ENCODE results near the gene SLC39A11.
"Not testable (repeated sequence)": the region's sequence is repeated elsewhere in the genome, so short reads cannot be mapped to it uniquely, and the experiment has no call there.

The SLC39A11 gene

DNA sequence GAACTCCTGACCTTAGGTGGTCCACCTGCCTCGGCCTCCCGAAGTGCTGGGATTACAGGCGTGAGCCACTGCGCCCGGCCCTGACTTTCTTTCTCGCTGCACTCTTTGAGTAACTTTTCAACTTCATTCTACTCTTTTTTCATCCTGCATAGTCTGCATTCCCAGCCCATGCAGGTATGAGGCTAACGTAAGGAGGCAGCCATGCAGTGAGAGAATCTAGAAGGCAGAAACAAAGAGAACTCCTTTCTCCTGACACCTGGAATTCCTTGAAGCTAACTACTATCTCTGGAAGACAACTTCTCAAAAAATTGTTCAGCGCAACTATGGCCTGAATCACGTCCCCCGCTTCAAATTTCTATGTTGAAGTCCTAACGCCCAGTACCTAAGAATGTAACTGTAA is 152.0 kb downstream of the SLC39A11 start:
- DNase-seq = no peak

DNA sequence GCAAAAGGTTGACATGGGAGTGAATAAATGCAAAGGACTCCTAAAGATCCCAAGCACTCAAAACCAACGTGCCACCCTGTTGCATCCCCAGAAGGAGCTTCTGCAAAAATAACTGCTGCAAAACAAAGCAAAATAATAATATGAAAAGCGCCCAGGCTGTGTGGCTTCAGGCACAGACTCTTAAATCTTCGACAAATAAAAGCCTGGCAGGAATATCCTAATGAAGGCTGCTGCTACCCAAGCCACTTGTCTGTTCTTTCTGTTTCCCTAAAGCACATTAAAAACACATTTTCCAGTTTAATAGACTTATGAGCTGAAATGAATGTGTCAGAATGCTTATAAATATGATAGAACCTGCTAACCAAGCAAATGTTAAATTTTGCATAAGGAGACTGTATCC is 154.0 kb downstream of the SLC39A11 start:
- DNase-seq = no peak

DNA sequence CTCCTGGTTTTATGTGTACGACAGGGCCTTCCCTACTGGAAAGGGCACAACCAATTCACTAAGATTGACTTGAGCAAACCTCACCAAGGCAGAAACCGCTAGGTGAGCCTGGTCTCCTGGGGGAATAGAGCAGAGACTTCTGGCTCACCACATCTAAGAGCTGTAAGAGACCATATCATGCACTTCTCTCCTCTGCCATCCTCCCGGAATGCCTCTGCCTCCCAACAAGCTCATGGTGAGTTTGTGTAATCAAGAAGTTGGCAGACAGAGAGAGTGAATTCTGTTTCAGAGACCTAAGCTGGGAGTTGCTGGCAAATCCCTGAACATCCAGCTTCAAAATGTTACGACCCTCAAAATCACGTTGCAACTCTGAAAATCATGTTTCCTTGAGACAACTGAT is 154.8 kb downstream of the SLC39A11 start:
- no peak for DNase-seq

DNA sequence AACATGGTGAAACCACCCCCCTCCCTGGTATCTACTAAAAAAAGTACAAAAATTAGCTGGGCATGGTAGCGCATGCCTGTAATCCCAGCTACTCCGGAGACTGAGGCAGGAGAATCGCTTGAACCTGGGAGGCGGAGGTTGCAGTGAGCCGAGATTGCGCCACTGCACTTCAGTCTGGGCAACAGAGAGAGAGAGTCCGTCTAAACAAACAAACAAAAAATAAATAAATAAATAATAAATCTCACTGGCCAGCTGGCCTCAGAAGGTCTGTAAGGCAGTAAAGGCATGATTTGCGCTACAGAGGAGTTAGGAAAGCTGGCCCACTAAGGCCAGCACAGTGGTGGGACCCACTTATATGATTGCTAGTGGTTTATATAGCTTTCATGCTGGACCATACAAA is 155.2 kb downstream of the SLC39A11 start:
- not testable (repeated sequence) for DNase-seq

DNA sequence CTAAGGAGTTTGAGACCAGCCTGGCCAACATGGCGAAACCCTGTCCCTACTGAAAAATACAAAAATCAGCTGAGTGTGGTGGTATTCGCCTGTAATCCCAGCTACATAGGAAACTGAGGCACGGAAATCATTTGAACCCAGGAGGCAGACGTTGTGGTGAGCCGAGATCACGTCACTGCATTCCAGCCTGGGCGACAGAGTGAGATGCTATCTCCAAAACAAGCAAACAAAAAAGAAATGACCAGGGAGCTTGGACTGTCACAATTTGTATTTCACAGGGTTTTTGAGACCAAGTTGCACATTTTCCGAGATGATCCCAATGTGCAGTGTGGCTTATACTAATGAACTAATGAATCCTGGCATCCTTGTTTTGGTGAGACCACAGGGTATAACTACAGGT is 156.5 kb downstream of the SLC39A11 start:
- DNase-seq = no peak

DNA sequence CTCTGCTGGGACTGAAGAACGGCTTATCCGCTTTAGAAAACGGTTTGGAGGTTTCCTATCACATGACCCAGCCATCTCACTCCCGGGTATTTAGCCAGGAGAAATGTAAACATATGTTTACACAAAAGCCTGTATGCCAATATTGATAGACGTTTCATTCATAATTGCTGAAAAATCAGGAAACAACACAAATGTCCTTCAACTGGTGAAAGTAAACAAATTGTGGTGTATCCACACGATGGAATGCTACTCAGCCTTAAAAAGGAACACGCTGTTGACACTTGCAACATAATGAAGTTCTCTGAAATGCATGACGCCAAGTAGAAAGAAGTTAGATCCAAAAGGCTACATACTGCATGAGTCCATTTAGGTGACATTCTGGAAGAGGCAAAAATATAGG is 157.6 kb downstream of the SLC39A11 start:
- DNase-seq = no peak

DNA sequence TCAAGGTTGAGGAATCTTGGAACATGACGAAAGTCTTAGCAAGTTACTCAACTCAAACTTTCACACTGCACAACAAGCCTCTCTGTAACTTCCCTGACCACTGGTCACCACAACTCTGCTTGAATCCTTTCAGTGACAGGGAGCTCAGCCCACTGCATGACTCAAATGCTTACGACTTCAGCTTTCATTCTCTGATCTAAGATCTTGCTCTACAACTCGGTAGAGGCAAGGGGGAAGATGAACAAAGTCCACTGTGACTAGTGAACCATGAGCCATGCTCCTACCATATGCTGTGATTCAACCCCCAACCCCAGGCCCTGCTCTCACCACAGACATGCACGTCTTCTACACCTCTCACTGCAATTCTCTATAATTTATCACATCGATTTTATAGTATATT is 160.9 kb downstream of the SLC39A11 start:
- no peak for DNase-seq

DNA sequence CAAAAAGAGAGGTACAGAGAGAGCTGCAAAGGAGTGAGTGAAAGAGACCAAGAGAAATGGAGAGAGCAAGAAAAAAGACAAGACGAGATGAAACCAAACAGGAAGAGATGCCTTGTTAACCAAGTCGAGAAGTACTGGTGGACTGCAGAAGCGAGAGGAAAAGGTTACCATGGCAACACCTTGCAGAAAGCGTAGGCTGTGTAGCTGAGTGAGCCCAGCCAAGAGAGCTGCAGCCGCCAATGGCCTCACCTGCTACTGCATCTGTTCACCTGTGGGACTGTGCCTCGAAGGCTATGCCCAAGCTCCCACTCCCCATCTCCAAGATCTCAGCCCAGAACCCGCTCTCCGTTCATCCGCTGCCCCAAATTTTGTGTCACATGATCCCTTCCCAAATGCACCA is 161.3 kb downstream of the SLC39A11 start:
- DNase-seq = no peak

DNA sequence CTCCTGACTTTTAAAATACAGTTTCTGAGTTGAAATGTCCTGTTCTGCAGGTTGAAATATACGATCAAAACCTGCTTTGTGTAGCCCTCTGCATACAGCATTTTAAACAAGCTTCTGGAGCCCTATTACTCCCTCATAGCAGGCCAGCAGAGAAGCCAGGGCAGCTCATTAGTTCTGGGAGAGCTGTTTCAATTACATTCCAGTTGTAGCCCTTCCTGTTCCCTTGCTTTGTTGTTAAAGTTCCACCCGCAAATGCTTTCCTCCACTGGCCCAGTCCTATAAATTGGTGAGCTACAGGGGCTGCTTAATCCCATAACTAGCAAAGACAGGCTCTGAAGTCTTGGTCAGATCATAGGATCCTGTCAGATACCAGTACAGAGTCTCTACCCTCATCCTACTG is 162.5 kb downstream of the SLC39A11 start:
- DNase-seq = no peak

DNA sequence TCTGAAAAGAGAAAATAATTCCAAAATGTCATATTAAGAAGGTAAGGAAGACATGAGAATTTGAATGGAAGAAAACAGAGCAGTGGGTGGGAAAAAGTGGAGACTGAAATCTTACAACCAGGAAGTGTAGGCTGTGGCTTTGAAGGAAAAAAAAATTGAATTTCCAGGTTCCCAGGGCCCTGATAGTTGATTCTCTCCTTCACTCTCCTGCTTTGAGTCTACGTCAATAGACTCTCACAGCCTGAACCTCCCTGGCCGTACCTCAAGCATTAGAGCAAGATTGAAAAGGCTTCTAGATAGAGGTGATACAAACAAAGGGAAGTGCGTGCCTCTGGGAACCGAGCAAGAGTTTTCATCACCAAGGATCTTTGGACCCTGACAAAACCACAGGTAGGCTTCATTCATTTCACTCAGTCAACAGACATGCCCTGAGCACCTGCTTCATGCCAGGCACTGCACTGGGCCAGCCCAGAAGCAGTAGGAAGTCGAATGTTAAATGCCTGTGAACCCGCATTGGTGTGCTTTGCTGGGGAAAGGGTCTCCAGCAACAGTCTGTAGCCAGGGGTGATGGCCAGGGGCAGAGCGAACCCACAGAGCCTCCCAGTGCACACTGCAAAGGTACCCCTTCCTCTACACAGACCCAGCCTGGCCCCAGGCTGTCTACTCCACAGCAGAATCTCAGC is 163.9 kb downstream of the SLC39A11 start:
- DNase-seq = no peak

DNA sequence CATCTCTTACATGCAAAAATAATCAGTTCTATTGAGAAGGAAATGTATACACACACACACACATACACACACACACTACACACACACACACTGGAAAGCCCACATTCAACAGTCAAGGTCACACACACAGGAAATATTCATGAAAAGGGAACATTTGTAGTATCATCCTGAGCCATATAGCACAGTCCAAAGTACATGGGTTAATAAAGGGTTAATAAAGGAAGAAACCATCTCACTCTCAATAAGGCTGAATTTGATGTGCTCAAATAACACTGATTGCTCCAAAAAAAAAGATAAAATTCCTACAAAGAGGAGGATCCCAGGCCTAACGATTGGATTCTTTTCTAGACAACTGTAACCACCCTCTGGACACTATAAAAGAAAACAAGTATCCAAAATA is 164.7 kb downstream of the SLC39A11 start:
- DNase-seq = no peak

DNA sequence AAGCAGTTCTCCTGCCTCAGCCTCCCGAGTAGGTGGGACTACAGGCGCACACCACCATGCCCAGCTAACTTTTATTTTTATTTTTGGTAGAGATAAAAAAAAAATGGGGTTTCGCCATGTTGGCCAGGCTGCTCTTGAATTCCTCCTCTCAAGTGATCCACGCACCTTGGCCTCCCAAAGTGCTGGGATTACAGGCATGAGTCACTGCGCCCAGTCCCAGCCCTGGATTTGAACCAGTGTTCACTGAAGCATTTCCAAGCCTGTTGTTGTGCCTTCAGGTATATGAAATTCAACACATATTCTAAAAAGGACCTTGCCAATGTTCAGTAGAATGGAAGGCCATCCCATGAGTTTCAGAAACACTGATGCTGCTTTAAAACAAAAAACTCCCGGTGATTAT is 165.3 kb downstream of the SLC39A11 start:
- DNase-seq = no peak

DNA sequence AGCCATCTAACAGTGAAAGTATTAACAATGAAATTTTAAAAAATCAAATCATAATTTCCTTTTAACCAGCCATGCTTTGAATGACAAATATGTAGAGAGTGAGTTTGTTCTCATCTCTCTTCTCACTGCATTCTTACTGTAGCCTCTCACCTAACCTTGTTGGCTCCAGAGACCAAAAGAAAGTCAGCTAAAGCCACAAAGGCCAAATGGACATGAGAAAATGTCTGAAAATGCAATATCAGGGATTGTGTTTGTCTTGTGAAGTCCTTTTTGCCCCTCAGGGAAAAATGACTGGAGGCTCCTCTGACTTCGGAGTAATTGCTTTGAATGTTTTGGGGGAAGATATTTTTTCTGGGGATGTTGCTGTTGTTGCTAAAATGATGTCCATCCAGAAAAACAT is 166.3 kb downstream of the SLC39A11 start:
- no peak for DNase-seq

DNA sequence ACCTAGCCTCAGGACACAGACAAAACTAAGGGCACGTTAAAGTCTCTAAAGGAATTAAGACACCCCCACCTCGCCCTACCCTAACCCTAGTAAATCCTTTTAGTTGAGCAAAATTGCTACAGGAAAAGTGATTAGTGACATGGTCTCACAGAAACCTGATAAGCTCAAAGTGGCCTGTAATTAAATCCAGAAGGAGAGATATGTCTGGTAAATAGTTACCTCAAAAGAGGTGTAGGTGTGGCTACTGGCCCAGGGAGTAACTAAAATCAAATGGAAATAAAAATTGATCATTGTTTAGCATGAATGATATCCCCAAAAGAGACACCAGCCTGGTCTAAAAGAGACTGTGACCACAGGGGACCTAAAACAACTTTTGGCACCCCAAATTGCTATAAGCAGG is 168.3 kb downstream of the SLC39A11 start:
- no peak for DNase-seq

DNA sequence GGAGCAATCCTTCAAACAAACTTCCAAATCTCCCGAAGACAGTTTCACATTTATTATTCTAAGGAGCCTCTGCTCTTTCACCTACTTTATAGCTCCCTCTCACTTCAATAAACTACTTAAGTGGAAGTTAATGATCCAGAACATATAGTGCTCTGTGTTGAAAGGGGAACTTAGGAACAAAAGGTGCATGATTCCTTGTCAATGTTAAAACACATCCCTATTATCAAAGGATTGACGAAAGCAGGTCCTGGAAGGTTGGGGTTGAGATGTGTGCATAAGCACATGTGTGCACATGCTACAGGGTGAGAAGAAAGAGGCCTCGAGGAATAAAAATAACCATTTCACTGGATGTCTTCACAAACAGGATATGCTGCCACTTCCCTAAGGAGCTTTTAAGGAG is 170.3 kb downstream of the SLC39A11 start:
- DNase-seq = no peak

DNA sequence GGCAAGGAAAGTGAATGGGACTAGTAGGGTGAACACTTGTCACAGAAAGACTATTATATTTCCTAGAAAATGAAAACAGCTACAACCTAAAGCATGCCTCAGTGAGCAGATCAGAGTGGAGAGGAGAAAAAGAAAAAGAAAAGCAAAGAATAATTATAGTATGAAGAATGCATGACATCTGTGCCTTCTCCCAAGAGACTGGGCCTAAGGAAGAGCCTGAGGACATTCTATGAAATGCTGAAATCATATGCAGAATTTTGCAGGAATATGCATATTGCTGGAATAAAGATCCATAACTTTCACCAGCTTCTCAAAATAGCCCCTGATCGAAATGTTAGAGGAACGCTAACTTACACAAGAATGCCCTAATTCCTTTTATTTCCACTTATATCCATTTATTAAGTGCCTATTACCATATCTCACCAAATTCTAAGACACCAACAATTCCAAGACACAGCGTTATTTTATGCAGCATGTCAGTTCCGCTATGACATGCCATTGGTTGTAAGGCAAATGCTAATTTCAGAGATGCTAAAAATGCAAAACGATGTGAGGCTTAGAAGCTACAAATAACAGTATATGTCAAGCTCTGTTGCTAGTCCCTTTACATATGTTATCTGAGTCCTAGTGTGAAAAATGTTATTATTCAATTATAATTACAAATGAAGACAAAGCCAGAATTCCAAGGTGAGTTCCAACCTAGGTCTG is 171.0 kb downstream of the SLC39A11 start:
- DNase-seq = no peak

DNA sequence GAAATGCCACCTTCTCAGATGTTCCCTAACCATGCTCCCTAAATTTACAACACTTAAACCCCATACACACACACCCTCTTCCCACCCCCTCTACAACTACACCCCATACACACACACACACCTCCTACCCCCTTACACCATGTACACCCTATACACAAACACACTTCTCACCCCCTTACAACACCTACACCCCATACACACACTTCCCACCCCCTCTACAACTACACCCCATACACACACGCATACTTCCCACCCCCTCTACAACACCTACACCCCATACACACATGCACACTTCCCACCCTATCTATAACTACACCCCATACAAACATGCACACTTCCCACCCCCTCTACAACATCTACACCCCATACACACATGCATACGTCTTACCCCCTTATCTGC is 172.0 kb downstream of the SLC39A11 start:
- no peak for DNase-seq

DNA sequence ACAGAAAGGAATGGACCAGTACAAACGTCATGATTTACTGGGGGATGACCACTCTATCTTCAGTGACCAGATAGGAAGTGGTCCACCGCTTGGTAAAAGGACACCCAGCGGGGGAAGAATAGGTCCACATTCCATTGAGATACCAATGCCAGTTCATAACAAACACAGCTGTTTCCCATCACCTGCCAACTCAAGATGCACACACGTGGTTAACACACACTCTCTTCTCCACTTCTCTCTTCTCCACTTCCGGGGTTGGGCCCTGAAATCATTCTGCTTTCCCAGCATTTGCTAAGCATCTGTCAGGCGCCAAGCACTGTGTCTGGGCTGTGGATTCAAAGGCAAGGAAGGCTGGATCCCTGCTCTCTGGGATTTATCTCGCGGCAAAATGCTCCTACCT is 175.5 kb downstream of the SLC39A11 start:
- no peak for DNase-seq

DNA sequence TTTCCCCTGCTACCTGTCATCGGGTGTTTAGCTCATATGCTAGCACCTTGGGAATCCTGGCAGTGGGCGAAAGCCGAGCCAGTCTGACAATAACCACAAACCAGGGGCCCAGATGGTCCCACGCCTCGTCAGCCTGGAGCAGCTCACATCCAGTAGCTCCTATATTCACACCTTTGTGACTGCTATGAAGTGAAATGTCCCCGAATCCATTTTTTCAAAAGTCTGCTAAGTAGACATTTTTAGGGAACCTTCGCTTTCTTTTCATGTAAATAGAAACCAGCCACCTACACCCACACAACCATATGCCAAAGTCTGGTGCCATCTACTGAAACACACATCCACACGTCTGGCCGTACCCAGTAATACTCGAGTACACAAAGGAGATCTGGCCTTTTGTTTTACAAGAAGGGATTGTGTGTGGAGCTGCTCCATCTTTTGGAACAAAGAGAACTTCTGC is 176.8 kb downstream of the SLC39A11 start:
- no peak for DNase-seq

DNA sequence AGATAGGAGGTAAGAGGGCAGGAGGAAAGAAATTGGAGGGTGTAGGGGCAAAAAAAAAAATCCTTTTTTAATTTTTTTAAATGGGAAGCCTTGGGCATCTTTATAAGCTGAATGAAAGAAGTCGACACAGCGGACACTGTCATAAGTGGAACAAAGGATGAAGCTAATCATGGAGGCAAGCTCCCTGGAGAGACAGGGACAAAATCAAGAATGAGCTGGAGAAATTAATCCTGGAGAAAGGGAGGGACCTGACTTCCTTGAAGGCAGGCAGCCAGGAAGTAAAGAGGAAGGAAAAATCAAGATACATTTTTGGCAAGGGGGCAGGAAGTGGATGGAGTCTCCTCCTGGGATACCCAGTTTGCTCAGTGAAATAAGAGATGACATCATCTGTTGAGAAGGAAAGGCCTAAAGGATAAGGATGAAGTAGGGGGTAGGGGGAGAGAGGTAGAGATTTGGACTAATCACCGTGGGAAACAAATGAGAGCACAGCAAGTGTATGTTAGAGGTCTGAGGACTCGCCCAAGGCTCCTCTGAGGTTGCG is 179.3 kb downstream of the SLC39A11 start:
- DNase-seq = no peak

DNA sequence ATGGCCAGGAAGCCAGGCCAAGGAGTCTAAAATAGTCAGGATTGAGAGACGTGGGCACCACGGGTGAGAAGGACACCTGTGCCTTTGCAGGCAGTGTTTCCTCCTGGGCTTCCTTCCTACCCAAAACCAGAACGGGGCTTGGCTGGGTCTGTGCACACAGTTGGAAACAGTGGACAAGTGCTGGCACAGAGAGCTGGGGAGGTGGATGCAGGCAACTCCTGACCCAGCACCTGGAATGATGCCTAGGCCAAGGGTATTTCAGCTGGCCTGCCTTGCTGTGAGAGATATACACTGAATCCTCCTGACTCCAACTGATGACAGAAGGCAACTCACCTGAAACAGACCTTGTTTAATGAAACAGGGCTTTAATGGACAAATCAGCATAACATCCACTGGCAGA is 186.2 kb downstream of the SLC39A11 start:
- no peak for DNase-seq

DNA sequence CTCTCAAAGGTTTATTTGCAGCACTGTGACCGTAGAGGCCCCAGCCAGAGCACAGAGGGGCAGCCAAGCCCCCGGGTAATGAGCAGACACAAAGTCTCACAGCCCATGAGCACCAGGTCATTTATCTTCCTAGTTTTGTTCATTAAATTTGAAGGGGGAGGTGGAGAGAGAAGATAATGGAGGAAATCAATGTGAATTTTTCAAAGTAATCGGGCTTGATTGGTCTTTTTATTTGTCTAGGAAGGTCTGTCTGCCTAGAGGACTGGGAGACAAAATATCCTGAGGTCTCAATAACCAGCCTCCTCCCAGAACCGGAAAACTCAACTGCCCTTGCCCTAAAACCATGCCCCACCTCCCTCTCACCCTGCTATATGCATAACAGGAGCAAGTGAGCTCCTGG is 189.0 kb downstream of the SLC39A11 start:
- DNase-seq = no peak

DNA sequence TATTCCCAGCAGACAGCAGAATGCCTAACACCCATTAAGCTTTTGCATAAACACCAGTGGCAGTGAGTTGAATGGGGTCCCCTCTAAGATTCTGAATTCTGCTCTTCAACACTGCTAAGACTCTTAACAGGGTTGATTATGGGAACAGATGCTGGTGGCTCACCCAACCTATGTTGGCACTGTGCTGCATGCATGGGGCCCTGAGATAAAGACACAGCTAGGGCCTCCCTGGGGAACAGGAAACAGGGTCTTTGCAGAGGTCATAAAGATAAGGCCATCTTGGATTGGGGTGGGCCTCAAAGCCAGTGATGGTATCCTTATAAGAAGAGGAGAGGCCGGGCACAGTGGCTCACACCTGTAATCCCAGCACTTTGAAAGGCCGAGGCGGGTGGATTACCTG is 190.8 kb downstream of the SLC39A11 start:
- DNase-seq = no peak

DNA sequence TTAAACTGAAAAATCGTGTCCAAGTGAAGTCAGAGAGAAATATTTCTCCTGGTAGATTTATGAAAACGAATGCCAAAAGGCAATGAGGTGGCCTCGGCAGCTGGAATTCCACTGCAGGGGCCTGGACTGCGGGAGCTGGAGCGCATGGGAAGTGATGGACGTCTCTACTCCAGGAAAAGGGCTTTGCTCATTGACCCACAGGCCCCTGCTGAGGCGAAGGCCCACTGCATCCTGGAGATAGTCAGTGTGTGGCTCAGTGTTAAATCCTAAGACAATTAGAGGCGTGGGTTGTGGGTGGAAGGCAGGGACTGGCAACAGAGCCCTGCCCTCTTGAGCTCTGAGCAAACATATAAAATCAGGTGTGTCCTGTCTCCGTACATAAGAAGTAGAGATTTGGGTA is 191.4 kb downstream of the SLC39A11 start:
- DNase-seq = no peak

DNA sequence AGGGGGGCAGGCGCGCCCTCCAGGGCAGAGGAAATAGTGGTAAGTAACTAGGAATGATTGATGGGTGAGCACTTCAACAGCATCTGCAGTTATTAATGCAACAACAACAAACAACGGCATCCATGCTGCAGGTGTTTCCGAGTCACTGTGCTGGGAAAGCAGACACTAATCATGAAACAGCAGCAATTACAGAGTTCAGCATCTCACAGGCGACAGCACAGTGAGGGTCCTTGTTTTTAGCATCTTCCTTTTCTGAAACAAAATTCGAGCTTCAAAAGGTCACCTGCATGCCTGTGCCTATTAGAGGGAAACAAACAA is 191.9 kb downstream of the SLC39A11 start:
- no peak for DNase-seq
